H54 (cell line): Measurements from ENCODE around the gene TTLL7.

Experiments used
- DNase-seq: peaks from one replicate; pipeline ENCODE4 v3.0.0; 2011; ENCODE audit warnings: low spot score, mixed read lengths; ENCODE audit not compliant: insufficient read length
- FAIRE-seq: peaks from 3 replicates; lab custom pipeline; 2011; peaks lifted over from hg19 to GRCh38; lab: Jason Lieb, UNC
- POLR2A ChIP-seq: IDR thresholded peaks from 2 replicates; pipeline ENCODE4 v1.6.1; 2011; ENCODE audit warnings: low read depth, mild to moderate bottlenecking, low read length

TTLL7 gene

DNA sequence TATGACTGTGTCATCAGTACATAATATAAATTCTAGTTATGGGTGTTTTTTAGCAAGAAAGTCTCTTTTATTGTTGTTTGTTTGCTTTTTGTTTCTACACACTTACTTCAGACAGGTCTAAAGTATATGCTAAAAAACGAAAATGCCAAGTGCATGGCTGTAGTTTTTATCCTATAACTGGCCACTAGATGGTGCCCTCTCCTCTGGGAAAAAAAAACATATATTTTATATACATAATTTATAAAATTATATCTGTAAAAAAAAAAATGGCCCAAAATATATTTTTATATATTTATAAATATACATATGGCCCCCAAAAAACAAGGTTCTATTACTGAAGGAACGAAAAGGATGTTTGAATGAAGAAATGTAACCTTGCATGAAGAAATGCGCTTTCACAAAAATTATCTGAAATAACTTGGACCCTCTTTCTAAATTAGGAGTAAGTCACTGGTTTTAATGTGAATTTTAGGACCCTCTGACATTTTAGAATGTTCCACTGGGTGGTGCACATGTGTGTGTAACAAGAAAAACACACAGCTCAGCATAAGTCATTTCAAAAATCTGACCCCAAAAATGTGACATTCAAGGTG is 93.5 kb downstream of the TTLL7 start:
- DNase-seq (no peak), FAIRE-seq (no peak)
- no peak for TF ChIP-seq POLR2A

DNA sequence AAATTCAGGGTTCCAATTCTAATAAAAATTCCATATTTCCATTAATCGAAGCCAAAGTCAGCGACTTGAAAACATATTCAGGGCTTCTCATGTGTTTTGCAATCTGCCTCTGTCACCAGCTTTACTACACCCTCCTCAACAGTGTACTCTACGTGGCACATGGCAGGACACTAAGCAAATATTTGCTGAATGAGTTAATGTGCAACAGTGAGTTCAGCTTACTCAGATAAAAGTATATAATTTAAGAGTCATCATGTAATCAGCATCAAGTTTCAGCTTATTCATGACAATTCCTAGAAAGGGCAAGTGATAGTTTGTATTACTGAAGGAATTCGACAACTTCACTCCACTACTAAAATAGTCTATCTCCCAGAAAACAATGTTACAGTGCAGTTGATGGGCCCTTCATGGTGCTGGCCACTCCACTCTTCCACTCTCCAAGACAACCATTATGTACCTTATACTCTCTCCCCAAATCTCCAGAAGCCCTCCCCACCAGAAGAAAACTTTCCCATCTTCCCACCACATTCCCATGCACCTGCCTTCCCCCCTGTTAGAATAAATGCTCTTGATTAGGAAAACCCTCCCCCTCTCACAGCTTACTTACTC is 97.3 kb downstream of the TTLL7 start:
- peak; percentile 76 for FAIRE-seq
- DNase-seq = no peak
- TF ChIP-seq POLR2A = no peak

DNA sequence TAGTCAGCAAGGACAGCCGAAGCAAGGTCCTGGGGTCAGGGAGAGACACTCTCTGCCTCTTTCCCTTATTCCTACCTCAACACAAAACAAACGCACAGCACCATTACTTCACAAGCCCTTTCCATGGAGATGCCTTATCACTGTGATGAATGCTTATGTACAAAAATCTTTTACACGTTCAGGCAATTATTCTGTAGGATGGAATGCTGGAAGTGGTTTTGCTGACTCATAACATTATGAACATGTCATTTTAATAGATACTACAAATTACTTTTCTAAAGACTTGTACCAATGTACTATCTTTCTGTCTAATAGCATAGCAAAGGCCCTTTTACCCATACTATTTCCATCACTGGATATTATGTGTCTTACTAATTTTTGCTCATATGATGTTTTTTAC is 98.4 kb downstream of the TTLL7 start:
- DNase-seq (no peak), FAIRE-seq (peak; percentile 60)
- TF ChIP-seq POLR2A = no peak

DNA sequence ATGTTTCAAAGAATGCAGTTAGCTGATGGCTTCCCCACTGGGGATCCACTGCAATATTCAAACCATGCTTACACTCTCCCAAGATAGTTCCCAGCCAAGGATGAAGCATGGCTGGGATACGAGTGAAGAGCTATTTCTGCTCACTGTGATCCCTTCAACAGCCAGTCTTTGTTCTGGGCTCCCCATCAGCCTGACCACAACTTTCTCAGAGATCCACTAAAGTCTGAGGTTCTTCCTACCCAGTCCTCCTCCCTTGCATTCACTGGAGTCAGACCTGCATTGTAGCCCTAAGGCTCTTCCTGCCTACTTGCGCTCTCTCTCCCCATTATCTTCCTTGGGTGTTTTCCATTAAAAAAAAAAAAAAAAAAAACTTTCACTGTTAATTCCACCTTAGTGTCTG is 101.4 kb downstream of the TTLL7 start:
- DNase-seq = no peak
- FAIRE-seq = no peak
- no peak for TF ChIP-seq POLR2A

DNA sequence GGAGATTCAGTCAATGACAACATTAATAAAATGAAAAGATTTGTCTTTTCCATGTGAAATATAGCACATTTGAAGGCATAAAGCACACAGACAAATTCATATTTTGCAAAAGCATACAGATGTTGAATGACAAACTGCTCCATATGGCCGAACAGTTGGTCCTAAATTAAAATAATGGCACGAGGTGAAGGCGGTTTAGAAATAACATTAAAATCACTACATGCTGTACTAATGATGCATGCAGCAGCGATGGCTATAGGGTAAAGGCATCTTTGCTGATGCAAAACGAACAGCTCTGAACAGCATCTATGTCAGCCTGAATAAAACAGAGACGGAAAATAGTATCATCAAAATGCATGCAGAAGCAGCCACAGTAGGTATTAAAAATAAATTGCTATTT is 102.6 kb downstream of the TTLL7 start:
- TF ChIP-seq POLR2A = no peak
- no peak for FAIRE-seq
- no peak for DNase-seq

DNA sequence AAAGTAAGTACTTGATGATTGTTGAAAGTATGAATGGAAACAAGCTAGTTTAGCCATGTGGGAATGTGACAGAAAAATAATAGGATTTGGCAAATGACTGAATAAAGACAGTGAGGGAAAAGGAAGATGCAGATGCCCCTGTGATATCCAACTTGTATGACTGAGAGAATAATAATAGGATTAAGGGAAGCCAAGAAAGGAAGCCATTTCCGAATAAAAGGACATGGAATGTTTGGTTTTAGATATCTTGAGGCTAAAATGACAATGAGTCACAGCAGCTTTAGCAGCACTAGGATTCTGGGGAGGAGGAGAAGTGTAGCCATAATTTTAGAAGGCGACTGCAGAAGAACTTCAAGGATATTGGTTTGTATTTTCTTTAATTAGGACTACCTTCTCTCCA is 109.2 kb downstream of the TTLL7 start:
- no peak for DNase-seq
- TF ChIP-seq POLR2A = no peak
- FAIRE-seq = no peak

DNA sequence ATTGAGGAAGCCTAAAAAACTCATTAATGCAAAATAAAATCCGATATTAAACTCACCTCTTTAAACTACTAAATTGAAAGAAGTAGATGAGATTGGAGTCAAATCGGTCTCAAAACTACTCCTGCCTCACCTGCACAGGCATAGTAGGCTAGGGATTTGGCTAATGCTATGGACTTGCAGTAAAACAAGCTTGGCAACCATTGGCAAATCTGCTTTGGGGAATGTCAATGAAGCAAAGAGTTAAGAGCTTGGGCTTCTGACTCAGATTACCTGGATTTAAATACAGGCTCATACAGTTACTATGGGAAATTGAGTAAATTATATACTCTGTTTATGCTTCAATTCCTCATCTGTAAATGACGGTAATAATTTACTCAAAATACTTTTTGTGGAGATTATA is 111.4 kb downstream of the TTLL7 start:
- FAIRE-seq (no peak), DNase-seq (no peak)
- no peak for TF ChIP-seq POLR2A

DNA sequence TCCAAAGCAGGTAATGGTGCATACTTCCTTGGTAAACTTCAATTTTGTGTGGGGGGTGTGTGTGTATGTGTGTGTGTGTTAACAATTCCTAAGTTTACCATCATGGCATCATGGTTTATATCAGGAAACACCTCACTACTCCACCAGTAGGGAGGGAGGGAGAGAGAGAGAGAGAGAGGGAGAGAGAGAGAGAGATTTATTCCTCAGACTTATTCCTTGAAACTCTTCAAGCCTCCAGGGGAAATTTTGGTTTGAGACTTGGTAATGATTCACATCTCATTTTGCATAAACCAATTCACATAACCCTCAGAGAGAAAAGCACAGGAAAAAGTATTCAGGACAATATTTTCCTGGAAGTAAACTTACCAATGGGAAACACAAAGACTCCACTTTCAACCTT is 115.0 kb downstream of the TTLL7 start:
- DNase-seq = no peak
- FAIRE-seq = peak; percentile 41
- no peak for TF ChIP-seq POLR2A

DNA sequence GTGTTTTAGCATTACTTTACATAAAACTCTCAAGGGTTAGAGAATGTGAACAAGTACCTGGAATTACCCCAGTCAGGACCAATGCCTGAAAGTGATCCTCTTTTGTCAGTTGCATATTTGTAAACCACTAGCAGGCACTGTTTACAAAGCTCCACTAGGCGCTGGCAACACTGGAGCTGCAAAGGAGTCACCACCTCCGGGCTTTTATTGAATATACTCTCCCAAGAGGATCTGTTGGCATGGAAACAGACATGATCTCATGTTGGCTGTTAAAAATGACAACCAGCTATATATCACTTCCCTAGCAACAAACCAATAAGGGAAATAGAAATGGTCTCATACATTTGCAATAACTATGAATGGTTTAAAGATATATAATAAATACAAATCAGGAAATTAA is 116.0 kb downstream of the TTLL7 start:
- no peak for TF ChIP-seq POLR2A
- no peak for FAIRE-seq
- no peak for DNase-seq

DNA sequence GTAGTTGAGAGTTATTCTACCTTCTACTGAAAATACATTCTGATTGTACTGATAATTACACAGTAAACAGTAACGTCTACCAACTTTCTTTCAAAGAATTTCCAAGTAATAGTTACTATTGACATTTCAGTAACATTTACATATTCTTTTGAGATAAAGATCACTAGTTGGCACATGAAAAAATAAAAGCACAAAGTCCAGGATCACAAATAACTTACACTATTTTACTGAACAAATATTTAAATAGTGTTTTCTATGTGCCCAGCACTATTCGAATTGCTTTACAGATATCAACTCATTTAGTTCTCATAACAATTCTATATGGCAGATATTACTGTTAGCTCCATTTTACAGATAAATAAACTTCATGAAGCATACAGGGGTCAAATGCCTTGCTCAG is 126.4 kb downstream of the TTLL7 start:
- no peak for FAIRE-seq
- TF ChIP-seq POLR2A = no peak
- DNase-seq = no peak

DNA sequence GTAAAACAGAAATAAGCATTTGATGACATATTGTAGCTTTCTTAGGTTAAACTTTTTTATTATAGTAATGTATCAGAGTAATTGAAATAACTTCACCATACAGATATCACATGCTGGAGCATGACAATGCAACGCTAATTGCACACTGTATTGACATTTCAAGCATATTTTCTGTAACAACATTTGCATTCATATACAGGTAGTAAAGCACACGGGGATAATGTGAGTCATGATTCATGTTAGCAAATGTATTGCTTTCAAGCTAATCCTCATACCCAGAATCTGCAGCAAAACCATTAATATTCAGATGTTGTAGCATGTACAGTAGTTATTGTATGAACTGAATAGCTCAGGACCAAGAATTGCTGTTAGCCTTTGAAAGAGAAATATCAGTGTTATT is 133.9 kb downstream of the TTLL7 start:
- TF ChIP-seq POLR2A = no peak
- no peak for DNase-seq
- FAIRE-seq = peak; percentile 6

DNA sequence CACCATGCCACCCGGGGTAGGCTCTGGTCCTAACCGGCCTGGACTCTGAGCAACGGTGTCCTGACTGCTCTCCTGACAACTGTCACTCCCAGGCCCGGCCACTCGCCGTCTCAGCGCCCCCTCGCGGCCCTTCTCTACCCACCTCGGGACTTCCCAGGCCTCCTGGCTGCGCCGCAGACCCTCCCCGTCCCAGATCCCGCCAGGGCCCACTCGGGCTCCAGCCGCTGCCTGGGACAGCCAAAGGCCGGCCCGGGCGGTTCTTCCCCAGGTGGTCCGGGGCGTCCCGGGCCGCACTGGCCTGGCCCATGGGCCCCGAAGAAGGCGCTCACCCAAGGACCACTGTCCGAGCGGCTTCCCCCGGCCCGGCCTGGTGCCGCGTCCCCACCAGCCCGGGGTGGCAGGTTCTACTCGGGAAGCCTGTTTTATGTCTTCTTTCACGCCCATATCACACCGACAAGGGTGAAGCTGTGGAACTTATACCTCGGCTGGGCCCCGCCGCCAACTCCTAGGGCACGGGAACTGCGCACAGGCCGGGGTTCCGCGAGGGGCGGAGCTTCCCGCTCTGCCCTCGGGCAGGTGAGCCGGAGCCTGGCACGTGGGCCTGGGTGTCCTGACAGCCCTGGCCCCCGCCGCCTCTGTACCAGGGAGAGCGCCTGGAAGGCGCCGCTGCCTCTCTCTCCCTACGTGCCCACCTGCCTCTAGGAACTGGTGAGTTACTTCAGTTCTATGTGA is 138.3 kb downstream of the TTLL7 start:
- no peak for FAIRE-seq
- no peak for TF ChIP-seq POLR2A
- no peak for DNase-seq

DNA sequence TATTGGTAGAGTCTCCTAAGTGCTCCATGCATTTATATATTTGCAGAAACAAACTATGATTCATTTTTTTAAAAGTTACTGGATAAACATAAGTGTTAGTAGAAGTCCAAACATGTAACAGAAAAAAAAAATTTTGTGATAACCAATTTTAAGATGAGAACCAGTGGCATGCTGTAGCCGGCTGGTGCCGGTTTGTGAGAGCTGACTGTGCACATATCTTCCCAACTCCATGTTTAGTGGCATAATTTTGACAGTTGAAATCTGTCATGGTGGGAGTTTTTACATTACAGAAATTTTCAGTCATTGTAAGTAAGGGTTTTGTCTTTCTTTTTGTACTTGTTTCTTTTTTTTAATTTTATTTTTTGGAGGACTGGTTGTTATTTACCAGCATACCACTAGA is 141.2 kb downstream of the TTLL7 start:
- FAIRE-seq (no peak), DNase-seq (no peak)
- no peak for TF ChIP-seq POLR2A

DNA sequence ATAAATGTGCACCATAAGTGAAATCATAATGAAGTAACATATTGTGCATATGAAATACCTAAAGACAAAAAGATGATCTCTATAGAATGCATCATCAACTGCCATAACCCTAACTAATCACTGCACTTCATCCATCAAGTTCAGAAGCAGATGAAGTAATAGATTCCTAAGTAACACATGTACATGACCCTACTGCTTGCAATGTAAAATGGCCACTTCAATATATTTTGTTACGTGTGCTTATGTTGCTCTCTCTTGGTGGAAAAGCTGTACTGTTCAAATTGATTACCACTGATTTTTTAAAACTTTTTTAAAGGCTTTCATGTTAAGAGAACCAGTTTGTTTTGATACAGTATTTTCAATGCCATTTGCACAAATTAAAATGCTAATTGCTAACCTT is 141.8 kb downstream of the TTLL7 start:
- no peak for FAIRE-seq
- DNase-seq = no peak
- TF ChIP-seq POLR2A = no peak

DNA sequence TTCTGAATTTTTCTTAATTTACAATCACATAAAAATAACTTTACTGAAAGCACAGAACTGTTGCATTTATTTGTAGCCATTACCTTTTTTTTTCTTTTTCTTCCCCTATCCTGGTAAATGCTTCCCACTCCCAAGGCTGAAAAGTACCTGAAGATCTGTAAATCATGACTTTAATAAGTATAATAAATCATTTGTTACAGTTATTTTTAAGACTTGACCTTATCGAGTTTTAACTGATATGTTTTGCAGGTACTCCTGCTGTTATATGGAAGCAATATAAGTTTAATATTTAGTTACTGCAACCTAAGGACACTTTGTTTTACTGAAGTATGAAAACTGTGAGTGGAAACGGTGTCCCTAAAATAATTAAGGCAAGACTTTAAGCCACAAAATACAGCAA is 142.6 kb downstream of the TTLL7 start:
- DNase-seq (no peak), FAIRE-seq (no peak)
- TF ChIP-seq POLR2A = no peak
